Mucosa of stomach (tissue), 1 donor: ENCODE results near the gene C11orf54.
"Not testable (repeated sequence)": the region's sequence is repeated elsewhere in the genome, so short reads cannot be mapped to it uniquely, and the experiment has no call there.

Experiments
- H3K27me3 ChIP-seq: one replicate; pipeline ENCODE4 v1.7.0; 2013; ENCODE audit warnings: mild to moderate bottlenecking, low read length; ENCODE audit not compliant: control insufficient read depth, insufficient read depth
- H3K36me3 ChIP-seq: one replicate; pipeline ENCODE4 v1.7.0; 2013; ENCODE audit warnings: low read length; ENCODE audit not compliant: control insufficient read depth, insufficient read depth
- H3K4me1 ChIP-seq: one replicate; pipeline ENCODE4 v1.7.0; 2013; ENCODE audit warnings: mild to moderate bottlenecking, low read length; ENCODE audit not compliant: control insufficient read depth, insufficient read depth
- H3K4me3 ChIP-seq: one replicate; pipeline ENCODE4 v1.7.0; 2013; ENCODE audit warnings: low read length
- H3K9ac ChIP-seq: one replicate; pipeline ENCODE4 v1.7.0; 2013; ENCODE audit warnings: mild to moderate bottlenecking, low read length, moderate library complexity
- H3K9me3 ChIP-seq: one replicate; pipeline ENCODE4 v1.7.0; 2013; ENCODE audit warnings: mild to moderate bottlenecking, low read length, moderate library complexity; ENCODE audit not compliant: control insufficient read depth
- donor health status: Pancreatic carcinoma.

Gene C11orf54

GRCh38 chr11:93774560-93774959 is 33.1 kb downstream of the C11orf54 start:
- H3K9ac ChIP-seq, H3K36me3 ChIP-seq, H3K4me1 ChIP-seq, H3K4me3 ChIP-seq, H3K9me3 ChIP-seq, H3K27me3 ChIP-seq: not testable (repeated sequence)

- H3K4me1 ChIP-seq = no peaks in the 10 kb centered on the region
- no peaks in the 10 kb centered on the region for H3K36me3 ChIP-seq
- H3K9ac ChIP-seq = no peak overlapping the region
- H3K9me3 ChIP-seq = no peaks in the 10 kb centered on the region
- H3K27me3 ChIP-seq = no peaks in the 10 kb centered on the region
- no peak overlapping the region for H3K4me3 ChIP-seq
Measured at GRCh38 chr11:93775289-93775688, 33.8 kb downstream of the C11orf54 start.

DNA sequence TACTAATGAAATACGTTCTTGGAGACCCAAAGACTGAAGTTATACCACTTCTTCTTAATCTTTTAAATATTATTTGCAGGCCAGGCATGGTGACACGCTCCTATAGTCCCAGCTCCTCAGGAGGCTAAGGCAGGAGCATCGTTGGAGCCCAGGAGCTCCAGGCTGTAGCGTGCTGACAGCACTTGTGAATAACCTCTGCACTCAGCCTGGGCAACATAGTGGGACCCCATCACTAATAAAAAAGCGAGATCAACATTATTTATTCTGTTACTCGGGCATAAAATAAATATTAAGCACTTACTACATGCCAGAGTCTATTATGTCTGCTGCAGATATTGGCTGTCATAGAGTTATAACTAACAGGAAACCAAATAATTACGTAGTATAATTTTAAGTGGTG is 41.9 kb downstream of the C11orf54 start:
- H3K27me3 ChIP-seq = no peaks in the 10 kb centered on the region
- H3K9ac ChIP-seq = peak overlapping the region; percentile 93
- peak overlapping the region; percentile 80 for H3K4me3 ChIP-seq
- no peaks in the 10 kb centered on the region for H3K9me3 ChIP-seq
- no peaks in the 10 kb centered on the region for H3K36me3 ChIP-seq
- peaks cover 15% of the 10 kb centered on the region for H3K4me1 ChIP-seq

DNA sequence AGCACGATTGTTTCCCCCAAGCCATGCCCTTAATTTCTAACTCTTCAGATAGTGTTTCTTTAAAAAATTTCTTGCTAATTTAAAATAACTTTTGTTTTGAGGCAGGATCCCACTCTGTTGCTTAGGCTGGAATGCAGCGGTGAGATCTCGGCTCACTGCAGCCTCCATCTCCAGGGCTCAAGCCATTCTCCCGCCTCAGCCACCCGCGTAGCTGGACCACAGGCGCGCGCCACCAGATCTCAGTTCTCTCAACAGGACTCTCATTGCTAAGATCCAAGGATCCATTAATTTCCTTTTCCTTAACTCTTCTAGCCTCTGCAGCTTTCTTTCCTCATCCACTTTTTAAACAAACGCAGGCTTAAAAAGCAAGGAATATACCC is 42.3 kb downstream of the C11orf54 start:
- peak overlapping the region; percentile 93 for H3K9ac ChIP-seq

GRCh38 chr11:93784145-93784934 is 42.9 kb downstream of the C11orf54 start, which contains the start of gene MED17:
MED17 (plus strand) TSS chr11:93784282; CDS start chr11:93784514, 232 bp downstream.
- Histone ChIP-seq H3K27me3 (no peaks in the 10 kb centered on the region), H3K9ac (peak within 1 kb of the TSS; percentile 93), H3K36me3 (no peaks in the 10 kb centered on the region), H3K4me3 (peak within 1 kb of the TSS; percentile 80), H3K9me3 (no peaks in the 10 kb centered on the region), H3K4me1 (peaks cover 15% of the 10 kb centered on the region)

More for the DNA sequence above, 42.3 kb downstream of the C11orf54 start:
- H3K27me3 ChIP-seq = no peaks in the 10 kb centered on the region
- H3K9me3 ChIP-seq = no peaks in the 10 kb centered on the region
- peaks cover 15% of the 10 kb centered on the region for H3K4me1 ChIP-seq
- H3K4me3 ChIP-seq = peak overlapping the region; percentile 80
- H3K36me3 ChIP-seq = no peaks in the 10 kb centered on the region

- H3K27me3 ChIP-seq = no peaks in the 10 kb centered on the region
- H3K9me3 ChIP-seq = no peaks in the 10 kb centered on the region
- no peaks in the 10 kb centered on the region for H3K36me3 ChIP-seq
- peak overlapping the region; percentile 80 for H3K4me3 ChIP-seq
- H3K9ac ChIP-seq = peak overlapping the region; percentile 93
- peaks cover 15% of the 10 kb centered on the region for H3K4me1 ChIP-seq
Measured at GRCh38 chr11:93784935-93785360, 43.5 kb downstream of the C11orf54 start.

GRCh38 chr11:93791493-93791892 is 50.0 kb downstream of the C11orf54 start:
- no peaks in the 10 kb centered on the region for H3K27me3 ChIP-seq
- H3K9me3 ChIP-seq = no peaks in the 10 kb centered on the region
- no peak overlapping the region for H3K4me3 ChIP-seq
- H3K9ac ChIP-seq = no peak overlapping the region
- H3K36me3 ChIP-seq = peaks cover 2% of the 10 kb centered on the region
- H3K4me1 ChIP-seq = peaks cover 5% of the 10 kb centered on the region

DNA sequence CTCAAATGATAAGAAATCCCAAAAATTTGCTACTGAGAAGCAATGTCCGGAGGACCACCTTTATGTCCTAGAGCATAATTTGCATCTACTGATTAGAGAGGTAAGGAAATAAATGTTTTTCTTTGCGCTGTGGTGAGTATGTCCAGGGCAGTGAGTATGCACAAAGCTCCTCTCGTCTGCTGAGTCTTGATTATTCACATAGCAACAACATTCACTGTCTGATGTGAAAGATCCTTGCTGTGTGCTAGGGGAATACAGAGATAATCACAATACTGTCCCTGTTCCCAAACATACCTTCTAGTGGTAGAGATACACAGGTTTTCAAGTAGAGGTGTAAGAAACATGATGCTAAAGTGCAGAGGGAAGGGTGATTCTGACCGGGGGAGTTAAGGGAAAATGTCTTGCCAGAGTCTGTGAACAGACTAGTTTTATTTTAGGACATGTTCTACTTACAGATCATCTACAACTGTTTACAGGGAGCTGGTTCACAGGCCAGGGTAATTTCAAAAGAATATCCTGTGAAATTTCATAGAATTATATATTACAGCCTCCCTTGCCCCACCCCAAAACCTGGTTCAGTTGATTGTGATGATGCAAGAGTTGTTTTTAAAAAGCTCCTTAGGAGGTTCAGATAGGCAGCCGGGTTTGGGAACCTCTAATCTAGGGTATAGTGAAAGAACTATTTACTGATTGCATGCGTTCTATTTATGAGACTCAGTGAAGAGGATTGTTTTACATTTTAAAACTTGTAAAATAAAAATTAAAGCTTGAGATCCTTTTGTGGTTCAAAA is 55.2 kb downstream of the C11orf54 start:
- Histone ChIP-seq H3K9ac (no peak overlapping the region), H3K9me3 (no peaks in the 10 kb centered on the region), H3K36me3 (peaks cover 8% of the 10 kb centered on the region), H3K4me3 (no peak overlapping the region), H3K4me1 (no peaks in the 10 kb centered on the region), H3K27me3 (no peaks in the 10 kb centered on the region)

GRCh38 chr11:93801366-93801765 is 59.9 kb downstream of the C11orf54 start:
- H3K9ac ChIP-seq = no peak overlapping the region
- no peaks in the 10 kb centered on the region for H3K27me3 ChIP-seq
- H3K9me3 ChIP-seq = no peaks in the 10 kb centered on the region
- H3K36me3 ChIP-seq = peaks cover 8% of the 10 kb centered on the region
- H3K4me1 ChIP-seq = no peaks in the 10 kb centered on the region
- no peak overlapping the region for H3K4me3 ChIP-seq

DNA sequence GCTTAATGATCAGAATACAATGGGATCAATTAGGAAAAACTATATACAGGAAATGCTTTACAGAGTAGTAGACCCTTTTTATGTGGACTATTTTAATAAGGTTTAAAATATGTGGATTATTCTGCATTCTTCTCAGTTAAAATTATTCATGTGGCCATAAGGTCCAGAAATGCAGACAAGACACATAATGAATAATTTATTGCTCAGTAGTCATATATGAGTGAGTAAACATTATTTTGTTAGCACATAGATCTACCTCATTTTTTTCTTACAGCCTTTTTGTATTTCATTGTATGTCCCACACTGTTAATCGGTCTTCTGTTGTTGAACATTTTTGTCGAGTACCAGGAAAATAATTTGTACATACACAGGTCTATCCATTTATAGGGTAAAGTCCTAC is 63.4 kb downstream of the C11orf54 start:
- H3K9me3 ChIP-seq = no peaks in the 10 kb centered on the region
- H3K9ac ChIP-seq = no peak overlapping the region

DNA sequence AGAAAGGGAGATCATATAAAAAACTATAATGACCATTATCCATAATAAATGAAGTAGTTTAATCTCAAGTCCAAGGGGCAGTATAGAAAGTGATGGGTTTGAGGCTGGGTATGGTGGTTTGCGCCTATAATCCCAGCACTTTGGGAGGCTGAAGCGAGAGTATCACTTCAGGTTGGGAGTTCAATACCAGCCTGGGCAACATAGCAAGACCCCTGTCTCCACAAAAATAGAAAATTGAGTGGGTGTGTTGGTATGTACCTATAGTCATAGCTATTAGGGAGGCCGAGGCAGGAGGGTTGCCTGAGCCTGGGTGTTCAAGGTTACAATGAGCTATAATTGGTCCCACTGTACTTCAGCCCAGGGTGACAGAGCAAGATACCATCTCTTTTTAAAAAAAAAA is 66.5 kb downstream of the C11orf54 start:
- Histone ChIP-seq H3K36me3 (peaks cover 20% of the 10 kb centered on the region), H3K4me3 (no peak overlapping the region), H3K9me3 (no peaks in the 10 kb centered on the region), H3K9ac (no peak overlapping the region), H3K4me1 (no peaks in the 10 kb centered on the region), H3K27me3 (no peaks in the 10 kb centered on the region)

More for the DNA sequence above, 63.4 kb downstream of the C11orf54 start:
- no peaks in the 10 kb centered on the region for H3K4me1 ChIP-seq
- H3K27me3 ChIP-seq = no peaks in the 10 kb centered on the region
- peaks cover 19% of the 10 kb centered on the region for H3K36me3 ChIP-seq
- no peak overlapping the region for H3K4me3 ChIP-seq

DNA sequence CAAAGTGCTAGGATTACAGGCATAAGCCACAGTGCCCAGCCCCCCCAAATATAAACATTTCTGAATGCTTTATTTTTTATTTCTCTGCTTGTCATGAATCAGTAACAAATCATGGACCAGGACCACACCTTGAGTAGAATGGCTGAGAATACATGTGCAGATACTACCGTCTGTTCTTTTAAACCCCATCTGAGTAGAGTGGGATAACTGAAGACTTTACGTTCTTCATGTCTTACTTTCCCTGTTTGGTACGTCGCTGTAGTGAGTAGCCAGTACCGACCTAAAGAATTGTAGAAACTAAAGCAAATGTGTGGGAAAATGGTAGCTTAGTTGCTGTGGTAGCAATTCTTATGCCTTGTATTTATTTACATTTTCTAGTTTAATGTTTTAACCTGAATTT is 72.5 kb downstream of the C11orf54 start:
- Histone ChIP-seq H3K4me1 (no peaks in the 10 kb centered on the region), H3K9me3 (no peaks in the 10 kb centered on the region), H3K27me3 (no peaks in the 10 kb centered on the region), H3K36me3 (peaks cover 11% of the 10 kb centered on the region), H3K4me3 (no peak overlapping the region), H3K9ac (no peak overlapping the region)
